CD14-positive monocyte (primary cell): ENCODE results near the gene SYTL4. TPM values are rescaled to one million over a fixed set of nuclear protein-coding genes. Genes with fewer than 3 reads are reported as not detected.

Experiments used
- DNase-seq, 3 donors: peaks; one replicate each; pipeline ENCODE4 v3.0.0-alpha.2; 2011 to 2022
- H2AFZ ChIP-seq: 2 replicates; pipeline ENCODE4 v1.6.0; 2012; ENCODE audit warnings: mild to moderate bottlenecking, low read depth, low read length, inconsistent platforms; ENCODE audit not compliant: insufficient read depth, poor library complexity, severe bottlenecking
- H3K27ac ChIP-seq, 2 donors: 1 replicate in 1 of 2; 2 replicates in 1 of 2; pipeline ENCODE4 v1.5.1; 2012 to 2013; ENCODE audit warnings: low read length in 2 of 2, control low read depth in 1 of 2, inconsistent platforms in 1 of 2, low read depth in 1 of 2, mild to moderate bottlenecking in 1 of 2
- H3K27me3 ChIP-seq, 2 donors: one replicate each; pipeline versions ENCODE4 v1.6.0 to v1.6.1; 2011 to 2013; ENCODE audit warnings: low read length in 2 of 2; ENCODE audit not compliant: control insufficient read depth in 2 of 2, insufficient read depth in 2 of 2
- H3K36me3 ChIP-seq, 2 donors: replicated peaks in 1 of 2; 1 replicate in 1 of 2; 2 replicates in 1 of 2; pipeline versions ENCODE4 v1.5.1 to v1.6.1; 2012 to 2013; ENCODE audit warnings: low read length in 2 of 2, control low read depth in 1 of 2, inconsistent platforms in 1 of 2, mild to moderate bottlenecking in 1 of 2; ENCODE audit not compliant: insufficient read depth in 2 of 2, control insufficient read depth in 1 of 2
- H3K4me1 ChIP-seq, 2 donors: 1 replicate in 1 of 2; 2 replicates in 1 of 2; pipeline versions ENCODE4 v1.5.1 to v1.6.1; 2012 to 2013; ENCODE audit warnings: low read length in 2 of 2, control low read depth in 1 of 2, inconsistent platforms in 1 of 2, mild to moderate bottlenecking in 1 of 2, moderate library complexity in 1 of 2; ENCODE audit not compliant: insufficient read depth in 2 of 2, control insufficient read depth in 1 of 2
- H3K4me2 ChIP-seq: replicated peaks from 2 replicates; pipeline ENCODE3; 2012; ENCODE audit warnings: low read length, moderate library complexity, mild to moderate bottlenecking; ENCODE audit not compliant: poor library complexity, severe bottlenecking; ENCODE audit errors: extremely low read depth
- H3K4me3 ChIP-seq, 3 experiments: fragments of 200-600 bp in 1 of 3; sonication (generic) in 1 of 3; replicated peaks in 1 of 3; 1 replicate in 2 of 3; 2 replicates in 1 of 3; pipeline ENCODE4 v1.5.1; 2011 to 2013; ENCODE audit warnings: low read length in 3 of 3, mild to moderate bottlenecking in 3 of 3, control low read depth in 2 of 3, low read depth in 2 of 3, inconsistent platforms in 1 of 3, moderate library complexity in 1 of 3
- H3K79me2 ChIP-seq: 2 replicates; pipeline ENCODE4 v1.6.0; 2012; ENCODE audit warnings: mild to moderate bottlenecking, control low read depth, inconsistent platforms, low read length, moderate library complexity; ENCODE audit not compliant: insufficient read depth
- H3K9ac ChIP-seq: 2 replicates; pipeline ENCODE4 v1.6.0; 2017; ENCODE audit warnings: low read length, mild to moderate bottlenecking; ENCODE audit not compliant: insufficient read depth, poor library complexity, severe bottlenecking
- H3K9me3 ChIP-seq, 2 donors: replicated peaks in 1 of 2; 1 replicate in 1 of 2; 2 replicates in 1 of 2; pipeline versions ENCODE4 v1.5.1 to v1.6.1; 2012 to 2013; ENCODE audit warnings: low read length in 2 of 2, control low read depth in 1 of 2; ENCODE audit not compliant: control insufficient read depth in 1 of 2, insufficient read depth in 1 of 2
- H4K20me1 ChIP-seq: 2 replicates; pipeline ENCODE4 v1.6.0; 2012; ENCODE audit warnings: mild to moderate bottlenecking, low read length, control low read depth, moderate library complexity; ENCODE audit not compliant: insufficient read depth
- H3K27ac Mint-ChIP-seq, 7 donors: one replicate each; pipeline ENCODE4 v1.8.0; 2020; ENCODE audit warnings: mild to moderate bottlenecking in 7 of 7, mixed read lengths in 7 of 7, moderate library complexity in 6 of 7, inconsistent platforms in 2 of 7
- H3K27me3 Mint-ChIP-seq, 3 donors: one replicate each; pipeline ENCODE4 v1.8.0; 2021 to 2022; ENCODE audit warnings: low read depth in 3 of 3, mild to moderate bottlenecking in 3 of 3, mixed read lengths in 3 of 3, moderate library complexity in 3 of 3, inconsistent platforms in 1 of 3
- H3K36me3 Mint-ChIP-seq, 2 donors: one replicate each; pipeline ENCODE4 v1.8.0; 2020; ENCODE audit warnings: mixed read lengths in 2 of 2, inconsistent platforms in 1 of 2, mild to moderate bottlenecking in 1 of 2
- H3K4me1 Mint-ChIP-seq: one replicate; pipeline ENCODE4 v1.8.0; 2020; ENCODE audit warnings: mild to moderate bottlenecking, mixed read lengths
- H3K4me3 Mint-ChIP-seq, 2 donors: one replicate each; pipeline ENCODE4 v1.8.0; 2020; ENCODE audit warnings: mild to moderate bottlenecking in 2 of 2, mixed read lengths in 2 of 2, moderate library complexity in 1 of 2
- H3K9me3 Mint-ChIP-seq, 7 donors: one replicate each; pipeline ENCODE4 v1.8.0; 2020 to 2022; ENCODE audit warnings: mixed read lengths in 7 of 7, mild to moderate bottlenecking in 6 of 7, moderate library complexity in 6 of 7, inconsistent platforms in 2 of 7
- WGBS: methylation state at CpG from one replicate; pipeline ENCODE4 v1.1.5; 2013; ENCODE audit warnings: missing lambda C conversion rate; ENCODE audit not compliant: insufficient coverage; 5-methylcytosine and 5-hydroxymethylcytosine counted together
- intact Hi-C, 2 donors: fragments of 100-400 bp; cut with micrococcal nuclease; formaldehyde crosslinking; loops; one replicate each; pipeline versions ENCODE4 v1.15.0 to v1.15.1; 2023
- polyA plus RNA-seq, 3 donors: library from polyadenylated mRNA; depleted of rRNA in 1 of 3; unstranded in 2 of 3; stranded (reverse) in 1 of 3; fragments of 300-500 nt in 2 of 3; fragments of >200 nt in 1 of 3; fragmentation: Illumina TruSeq in 2 of 3; gene quantifications; 1 replicate in 2 of 3; 2 replicates in 1 of 3; pipeline ENCODE4 v1.2.3, GENCODE V29; 2012 to 2021
- TF ChIP-seq, protein P1 (sequence below): fragments of 200-600 bp; IDR thresholded peaks from one replicate; pipeline ENCODE4 v1.8.0; 2022; ENCODE audit warnings: antibody characterized with exemption, mild to moderate bottlenecking

SYTL4 gene
- polyA plus RNA-seq, 3 donors, result 0.17 TPM; not detected in 2

DNA sequence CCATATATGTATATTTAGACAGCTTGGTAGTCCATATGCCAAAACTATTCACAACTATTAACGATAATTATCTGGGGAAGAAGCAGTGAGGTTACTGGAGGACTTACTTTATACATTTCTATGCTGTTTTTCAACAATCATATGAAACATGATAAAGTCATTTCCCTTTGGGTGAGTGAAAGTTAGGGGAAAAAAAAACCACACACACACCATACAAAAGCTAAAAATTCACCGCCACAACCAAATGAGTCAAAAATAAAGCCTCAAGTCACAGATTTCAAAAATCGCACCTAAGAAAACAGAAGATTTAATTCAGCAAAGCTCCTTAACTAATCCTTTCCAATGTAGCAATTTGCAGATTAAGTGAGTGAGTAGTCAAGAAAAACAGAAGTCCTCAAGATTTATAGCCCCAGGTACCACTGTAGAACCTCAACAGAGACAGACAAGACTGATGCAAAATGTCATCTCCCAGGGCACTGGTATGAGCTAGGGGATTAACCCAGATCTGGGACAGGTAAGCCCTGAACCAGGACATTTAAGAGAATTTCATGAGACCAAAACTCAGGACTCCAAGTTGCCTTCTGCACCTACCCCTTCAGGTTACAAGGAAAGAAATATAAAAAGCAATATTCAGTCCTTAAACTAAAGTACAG lies 35.1 kb downstream of the SYTL4 start:
- no peaks in the 10 kb centered on the region for H3K4me1 Mint-ChIP-seq
- H2AFZ ChIP-seq, result no peak overlapping the region
- WGBS, result no CpG with 5 or more reads among the region's 3 CpGs
- no peak overlapping the region for H3K4me2 ChIP-seq
- intact Hi-C loops, result no loop called here
- H3K27ac Mint-ChIP-seq, result no peak overlapping the region
- no peaks in the 10 kb centered on the region for H3K36me3 Mint-ChIP-seq
- H3K9me3 Mint-ChIP-seq, result peaks cover 0 to 2% (median 0%) of the 10 kb centered on the region in 7 donors
- H3K27ac ChIP-seq, result no peak overlapping the region
- H3K27me3 Mint-ChIP-seq, result peaks cover under 1 to 10% (median 4%) of the 10 kb centered on the region in 3 donors
- no peak overlapping the region for H3K4me3 ChIP-seq
- H3K27me3 ChIP-seq, result no peaks in the 10 kb centered on the region
- no peaks in the 10 kb centered on the region for H4K20me1 ChIP-seq
- no peaks in the 10 kb centered on the region for H3K79me2 ChIP-seq
- H3K4me3 Mint-ChIP-seq, result no peak overlapping the region
- H3K9me3 ChIP-seq, result no peaks in the 10 kb centered on the region
- no peaks in the 10 kb centered on the region for H3K36me3 ChIP-seq
- TF ChIP-seq, protein P1, sequence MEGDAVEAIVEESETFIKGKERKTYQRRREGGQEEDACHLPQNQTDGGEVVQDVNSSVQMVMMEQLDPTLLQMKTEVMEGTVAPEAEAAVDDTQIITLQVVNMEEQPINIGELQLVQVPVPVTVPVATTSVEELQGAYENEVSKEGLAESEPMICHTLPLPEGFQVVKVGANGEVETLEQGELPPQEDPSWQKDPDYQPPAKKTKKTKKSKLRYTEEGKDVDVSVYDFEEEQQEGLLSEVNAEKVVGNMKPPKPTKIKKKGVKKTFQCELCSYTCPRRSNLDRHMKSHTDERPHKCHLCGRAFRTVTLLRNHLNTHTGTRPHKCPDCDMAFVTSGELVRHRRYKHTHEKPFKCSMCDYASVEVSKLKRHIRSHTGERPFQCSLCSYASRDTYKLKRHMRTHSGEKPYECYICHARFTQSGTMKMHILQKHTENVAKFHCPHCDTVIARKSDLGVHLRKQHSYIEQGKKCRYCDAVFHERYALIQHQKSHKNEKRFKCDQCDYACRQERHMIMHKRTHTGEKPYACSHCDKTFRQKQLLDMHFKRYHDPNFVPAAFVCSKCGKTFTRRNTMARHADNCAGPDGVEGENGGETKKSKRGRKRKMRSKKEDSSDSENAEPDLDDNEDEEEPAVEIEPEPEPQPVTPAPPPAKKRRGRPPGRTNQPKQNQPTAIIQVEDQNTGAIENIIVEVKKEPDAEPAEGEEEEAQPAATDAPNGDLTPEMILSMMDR, result no peak
- no peak overlapping the region for H3K9ac ChIP-seq
- DNase-seq, result no peak
- no peaks in the 10 kb centered on the region for H3K4me1 ChIP-seq

DNA sequence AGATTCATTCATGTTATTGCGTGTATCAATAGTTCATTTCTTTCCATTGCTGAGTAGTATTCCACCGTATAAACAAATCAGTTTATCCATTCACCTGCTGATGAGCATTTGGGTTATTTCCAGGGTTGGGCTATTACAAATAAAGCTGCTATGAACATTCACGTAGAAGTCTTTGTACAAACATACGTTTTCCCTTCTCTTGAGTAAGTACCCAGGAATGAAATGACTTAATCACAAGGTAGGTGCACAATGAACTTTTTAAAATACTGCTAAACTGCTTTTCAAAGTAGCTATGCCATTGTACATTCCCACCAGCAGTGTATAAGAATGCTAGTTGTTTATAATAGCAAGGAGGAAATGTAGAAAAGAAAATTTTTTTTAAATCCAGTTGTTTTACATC lies 35.9 kb downstream of the SYTL4 start:
- Histone ChIP-seq H3K27ac (no peak overlapping the region), H3K9ac (no peak overlapping the region), H3K79me2 (no peaks in the 10 kb centered on the region), H3K4me3 (no peak overlapping the region), H3K4me1 (no peaks in the 10 kb centered on the region), H3K36me3 (no peaks in the 10 kb centered on the region), H2AFZ (no peak overlapping the region), H3K9me3 (no peaks in the 10 kb centered on the region), H4K20me1 (no peaks in the 10 kb centered on the region), H3K27me3 (no peaks in the 10 kb centered on the region), H3K4me2 (no peak overlapping the region)
- no peaks in the 10 kb centered on the region for H3K4me1 Mint-ChIP-seq
- H3K9me3 Mint-ChIP-seq, result peaks cover 0 to 2% (median 0%) of the 10 kb centered on the region in 7 donors
- H3K27me3 Mint-ChIP-seq, result peaks cover 0 to 11% (median 4%) of the 10 kb centered on the region in 3 donors
- no peak for DNase-seq
- no peaks in the 10 kb centered on the region for H3K36me3 Mint-ChIP-seq
- no peak overlapping the region for H3K4me3 Mint-ChIP-seq
- TF ChIP-seq, protein P1, result no peak
- no peak overlapping the region for H3K27ac Mint-ChIP-seq
- intact Hi-C loops, result no loop called here
- no CpG with 5 or more reads among the region's 4 CpGs for WGBS
